Esophagus squamous epithelium (tissue), 4 donors: Measurements from ENCODE around the gene RIMBP2.

Experiments used
- POLR2A ChIP-seq, 4 donors: fragments of 450-650 bp; IDR thresholded peaks; one replicate each; pipeline ENCODE4 v1.6.1; 2017; ENCODE audit warnings: antibody characterized with exemption in 4 of 4, mild to moderate bottlenecking in 4 of 4, moderate library complexity in 3 of 4
- TF ChIP-seq, protein P1 (sequence below), 6 experiments: fragments of 450-650 bp in 4 of 6; fragments of 200-600 bp in 2 of 6; sonication (generic) in 2 of 6; IDR thresholded peaks; one replicate each; pipeline ENCODE4 v1.5.1; 2016 to 2019; ENCODE audit warnings: antibody characterized with exemption in 6 of 6, mild to moderate bottlenecking in 4 of 6, moderate library complexity in 4 of 6

DNA sequence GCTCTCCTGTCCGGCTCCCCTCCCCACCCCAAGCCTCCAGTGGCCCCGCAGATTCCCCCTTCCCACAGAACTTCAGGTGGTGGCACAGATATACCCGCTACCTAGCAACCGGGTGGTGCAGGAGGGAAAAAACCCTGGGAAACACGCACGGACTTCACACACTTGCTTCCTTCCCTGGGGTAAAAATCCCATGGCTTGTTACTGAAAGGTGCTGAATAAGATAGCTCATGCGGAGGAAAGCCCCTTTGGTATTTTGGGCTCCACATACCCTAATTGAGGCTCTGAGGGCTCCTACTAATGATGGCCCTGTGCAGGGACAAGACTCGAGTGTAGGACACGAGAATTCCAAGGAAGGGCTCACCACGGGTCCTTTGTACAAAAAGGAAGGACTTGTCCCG, 869 bp upstream of the RIMBP2 start:
- TF ChIP-seq, protein P1, sequence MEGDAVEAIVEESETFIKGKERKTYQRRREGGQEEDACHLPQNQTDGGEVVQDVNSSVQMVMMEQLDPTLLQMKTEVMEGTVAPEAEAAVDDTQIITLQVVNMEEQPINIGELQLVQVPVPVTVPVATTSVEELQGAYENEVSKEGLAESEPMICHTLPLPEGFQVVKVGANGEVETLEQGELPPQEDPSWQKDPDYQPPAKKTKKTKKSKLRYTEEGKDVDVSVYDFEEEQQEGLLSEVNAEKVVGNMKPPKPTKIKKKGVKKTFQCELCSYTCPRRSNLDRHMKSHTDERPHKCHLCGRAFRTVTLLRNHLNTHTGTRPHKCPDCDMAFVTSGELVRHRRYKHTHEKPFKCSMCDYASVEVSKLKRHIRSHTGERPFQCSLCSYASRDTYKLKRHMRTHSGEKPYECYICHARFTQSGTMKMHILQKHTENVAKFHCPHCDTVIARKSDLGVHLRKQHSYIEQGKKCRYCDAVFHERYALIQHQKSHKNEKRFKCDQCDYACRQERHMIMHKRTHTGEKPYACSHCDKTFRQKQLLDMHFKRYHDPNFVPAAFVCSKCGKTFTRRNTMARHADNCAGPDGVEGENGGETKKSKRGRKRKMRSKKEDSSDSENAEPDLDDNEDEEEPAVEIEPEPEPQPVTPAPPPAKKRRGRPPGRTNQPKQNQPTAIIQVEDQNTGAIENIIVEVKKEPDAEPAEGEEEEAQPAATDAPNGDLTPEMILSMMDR (IDR thresholded peaks at IDR 0.05): no peak
- no peak for TF ChIP-seq POLR2A (IDR thresholded peaks at IDR 0.05)
